ENCODE results near the gene EIF3K.

- TF ChIP-seq GATA3 (IDR thresholded peaks at IDR 0.05; ENCODE audit: low read depth, low read length) = no peak
- no peak for TF ChIP-seq GATA2 (IDR thresholded peaks at IDR 0.05; ENCODE audit: low read depth, low read length)
These were observed 46.4 kb downstream of the EIF3K start for GRCh38 chr19:38665219-38665931.
